Stimulated activated CD8-positive, alpha-beta memory T cell treated with anti-CD3 and anti-CD28 coated beads, Interleukin-7, amount 100 ng/mL, for 1 hour (primary cell): Measurements from ENCODE around the gene TRDN.

ENCODE experiments used
- DNase-seq, 2 donors: peaks; one replicate each; pipeline ENCODE4 v3.0.0-alpha.2; 2020; ENCODE audit warnings: low read depth in 2 of 2

Gene TRDN

GRCh38 chr6:123168892-123169773, 467.6 kb downstream of the TRDN start:
- no peak for DNase-seq

GRCh38 chr6:123168466-123168865, 468.3 kb downstream of the TRDN start:
- DNase-seq = no peak
